AG20443 (cell line): ENCODE data around the gene MDM2.

Experiments
- DNase-seq: peaks from one replicate; pipeline ENCODE4 v3.0.0; 2012; ENCODE audit warnings: low spot score, mixed read lengths

Gene MDM2

GRCh38 chr12:68878846-68879245 lies 70.9 kb downstream of the MDM2 start:
- DNase-seq, result no peak

GRCh38 chr12:68880660-68881325 lies 72.8 kb downstream of the MDM2 start:
- DNase-seq, result no peak

- DNase-seq, result no peak
Observed at GRCh38 chr12:68882251-68882964, 74.4 kb downstream of the MDM2 start.

GRCh38 chr12:68883151-68883550 lies 75.2 kb downstream of the MDM2 start:
- DNase-seq, result no peak

- no peak for DNase-seq
Observed at GRCh38 chr12:68884251-68884650, 76.3 kb downstream of the MDM2 start.

- DNase-seq, result no peak
Observed at GRCh38 chr12:68885381-68885780, 77.4 kb downstream of the MDM2 start.

- no peak for DNase-seq
Observed at GRCh38 chr12:68886636-68887572, 78.9 kb downstream of the MDM2 start.

- no peak for DNase-seq
Observed at GRCh38 chr12:68887641-68888040, 79.7 kb downstream of the MDM2 start.

- no peak for DNase-seq
Observed at GRCh38 chr12:68888243-68888642, 80.3 kb downstream of the MDM2 start.

GRCh38 chr12:68890701-68891113 lies 82.7 kb downstream of the MDM2 start:
- DNase-seq, result no peak

- no peak for DNase-seq
Observed at GRCh38 chr12:68891141-68891540, 83.2 kb downstream of the MDM2 start.

- no peak for DNase-seq
Observed at GRCh38 chr12:68893201-68893600, 85.2 kb downstream of the MDM2 start.

- no peak for DNase-seq
Observed at GRCh38 chr12:68893741-68894140, 85.8 kb downstream of the MDM2 start.

GRCh38 chr12:68894276-68894855 lies 86.4 kb downstream of the MDM2 start:
- DNase-seq, result no peak

- no peak for DNase-seq
Observed at GRCh38 chr12:68896881-68897540, 89.0 kb downstream of the MDM2 start.

GRCh38 chr12:68899251-68899771 lies 91.3 kb downstream of the MDM2 start:
- DNase-seq, result peak; percentile 80

GRCh38 chr12:68900241-68900640 lies 92.3 kb downstream of the MDM2 start:
- no peak for DNase-seq
